Activated T-cell treated with anti-CD3 and anti-CD28 coated beads for 24 hours (primary cell): ENCODE measurements around the gene PGAP3.

Experiments
- DNase-seq: peaks from one replicate; pipeline ENCODE4 v3.0.0-alpha.2; 2020; ENCODE audit warnings: low read depth

The PGAP3 gene

GRCh38 chr17:39696731-39697130 lies 8.9 kb upstream of the PGAP3 start:
- no peak for DNase-seq

- DNase-seq, result no peak
Observed at GRCh38 chr17:39695089-39695474, 7.2 kb upstream of the PGAP3 start.

- no peak for DNase-seq
Observed at GRCh38 chr17:39694593-39694992, 6.7 kb upstream of the PGAP3 start.

- no peak for DNase-seq
Observed at GRCh38 chr17:39688945-39689344, 1.1 kb upstream of the PGAP3 start.

GRCh38 chr17:39688475-39688835 lies 598 bp upstream of the PGAP3 start:
- DNase-seq, result no peak

GRCh38 chr17:39687101-39687545 lies 734 bp downstream of the PGAP3 start:
- DNase-seq, result no peak

- DNase-seq, result no peak
Observed at GRCh38 chr17:39684369-39685192, 3.3 kb downstream of the PGAP3 start.

- DNase-seq, result no peak
Observed at GRCh38 chr17:39683295-39683939, 4.4 kb downstream of the PGAP3 start.

GRCh38 chr17:39679521-39680192 lies 8.2 kb downstream of the PGAP3 start:
- DNase-seq, result peak; percentile 25

GRCh38 chr17:39678340-39679116 lies 9.3 kb downstream of the PGAP3 start:
- no peak for DNase-seq

- DNase-seq, result no peak
Observed at GRCh38 chr17:39677542-39678339, 10.1 kb downstream of the PGAP3 start.

- no peak for DNase-seq
Observed at GRCh38 chr17:39677072-39677471, 10.8 kb downstream of the PGAP3 start.

GRCh38 chr17:39676198-39676819 lies 11.5 kb downstream of the PGAP3 start:
- DNase-seq, result no peak

- no peak for DNase-seq
Observed at GRCh38 chr17:39675390-39676082, 12.3 kb downstream of the PGAP3 start.

GRCh38 chr17:39674702-39675389 lies 13.0 kb downstream of the PGAP3 start:
- DNase-seq, result no peak

- DNase-seq, result no peak
Observed at GRCh38 chr17:39674179-39674578, 13.7 kb downstream of the PGAP3 start.

- DNase-seq, result no peak
Observed at GRCh38 chr17:39673335-39674081, 14.3 kb downstream of the PGAP3 start.

- DNase-seq, result no peak
Observed at GRCh38 chr17:39672522-39673334, 15.1 kb downstream of the PGAP3 start.
